Fibroblast of lung (primary cell): ENCODE data around the gene CDV3. TPM values are rescaled to one million over a fixed set of nuclear protein-coding genes. Genes with fewer than 3 reads are reported as not detected.
A peak's percentile ranks its signal among the peaks of the same experiment; 100 is the strongest.

Experiments
- DNase-seq, 2 donors: peaks; one replicate each; pipeline versions ENCODE4 v3.0.0 to v3.0.0-alpha.2; 2010; ENCODE audit warnings: low read depth in 2 of 2
- H2AFZ ChIP-seq: 2 replicates; pipeline ENCODE4 v1.5.1; 2012; ENCODE audit warnings: low read length, control low read depth, inconsistent platforms
- H3K27ac ChIP-seq: 2 replicates; pipeline ENCODE4 v1.5.1; 2011; ENCODE audit warnings: low read length, control low read depth; ENCODE audit not compliant: insufficient read depth
- H3K27me3 ChIP-seq: 2 replicates; pipeline ENCODE4 v1.5.1; 2011; ENCODE audit warnings: mild to moderate bottlenecking, low read length; ENCODE audit not compliant: control insufficient read depth, insufficient read depth
- H3K36me3 ChIP-seq: 2 replicates; pipeline ENCODE4 v1.5.1; 2011; ENCODE audit warnings: low read length; ENCODE audit not compliant: control insufficient read depth, insufficient read depth
- H3K4me1 ChIP-seq: 2 replicates; pipeline ENCODE4 v1.5.1; 2011; ENCODE audit warnings: low read length; ENCODE audit not compliant: control insufficient read depth, insufficient read depth; ENCODE audit errors: extremely low read depth
- H3K4me2 ChIP-seq: 2 replicates; pipeline ENCODE4 v1.5.1; 2011; ENCODE audit warnings: low read length, control low read depth; ENCODE audit not compliant: insufficient read depth; ENCODE audit errors: extremely low read depth
- H3K4me3 ChIP-seq, 4 experiments: fragments of 200-600 bp in 1 of 4; sonication (generic) in 1 of 4; replicated peaks in 1 of 4; 2 replicates each; pipeline ENCODE4 v1.5.1; 2011 to 2016; ENCODE audit warnings: low read length in 4 of 4, low read depth in 3 of 4, mild to moderate bottlenecking in 3 of 4, control low read depth in 2 of 4, inconsistent platforms in 1 of 4, mixed read lengths in 1 of 4; ENCODE audit not compliant: insufficient read depth in 1 of 4; ENCODE audit errors: control extremely low read depth in 1 of 4
- H3K79me2 ChIP-seq: 2 replicates; pipeline ENCODE4 v1.5.1; 2012; ENCODE audit warnings: mild to moderate bottlenecking, low read length, inconsistent platforms; ENCODE audit not compliant: control insufficient read depth, insufficient read depth
- H3K9ac ChIP-seq: 2 replicates; pipeline ENCODE4 v1.5.1; 2011; ENCODE audit warnings: mild to moderate bottlenecking, low read length, control low read depth; ENCODE audit not compliant: insufficient read depth
- H3K9me3 ChIP-seq: 2 replicates; pipeline ENCODE4 v1.5.1; 2012; ENCODE audit warnings: low read depth, low read length; ENCODE audit not compliant: control insufficient read depth, insufficient read depth
- H4K20me1 ChIP-seq: 2 replicates; pipeline ENCODE4 v1.5.1; 2011; ENCODE audit warnings: low read length; ENCODE audit not compliant: control insufficient read depth, insufficient read depth; ENCODE audit errors: extremely low read depth
- EZH2 ChIP-seq: IDR thresholded peaks from 2 replicates; pipeline ENCODE4 v1.5.1; 2012; ENCODE audit warnings: low read length, control low read depth, mild to moderate bottlenecking; ENCODE audit errors: missing control alignments
- polyA plus RNA-seq, 2 donors: library from polyadenylated mRNA; depleted of rRNA in 1 of 2; stranded (reverse) in 1 of 2; unstranded in 1 of 2; fragments of >200 nt; gene quantifications; 2 replicates each; pipeline ENCODE4 v1.2.1, GENCODE V29; 2011 to 2012; ENCODE audit warnings: missing spikeins in 1 of 2
- total RNA-seq: library from RNA; depleted of rRNA; stranded (reverse); fragments of >200 nt; gene quantifications from 2 replicates; pipeline ENCODE4 v1.2.1, GENCODE V29; 2014
- TF ChIP-seq, protein P1 (sequence below), 2 donors: IDR thresholded peaks in 1 of 2; conservative IDR thresholded peaks in 1 of 2; 1 replicate in 1 of 2; 2 replicates in 1 of 2; pipeline ENCODE4 v1.5.1; 2011 to 2012; ENCODE audit warnings: low read length in 2 of 2, control low read depth in 1 of 2, inconsistent platforms in 1 of 2, low read depth in 1 of 2, mild to moderate bottlenecking in 1 of 2

The CDV3 gene
- total and polyA plus RNA-seq, 2 donors (not counting 1 experiment from before 2014, with no cell fraction given), result 185 to 218 TPM

DNA sequence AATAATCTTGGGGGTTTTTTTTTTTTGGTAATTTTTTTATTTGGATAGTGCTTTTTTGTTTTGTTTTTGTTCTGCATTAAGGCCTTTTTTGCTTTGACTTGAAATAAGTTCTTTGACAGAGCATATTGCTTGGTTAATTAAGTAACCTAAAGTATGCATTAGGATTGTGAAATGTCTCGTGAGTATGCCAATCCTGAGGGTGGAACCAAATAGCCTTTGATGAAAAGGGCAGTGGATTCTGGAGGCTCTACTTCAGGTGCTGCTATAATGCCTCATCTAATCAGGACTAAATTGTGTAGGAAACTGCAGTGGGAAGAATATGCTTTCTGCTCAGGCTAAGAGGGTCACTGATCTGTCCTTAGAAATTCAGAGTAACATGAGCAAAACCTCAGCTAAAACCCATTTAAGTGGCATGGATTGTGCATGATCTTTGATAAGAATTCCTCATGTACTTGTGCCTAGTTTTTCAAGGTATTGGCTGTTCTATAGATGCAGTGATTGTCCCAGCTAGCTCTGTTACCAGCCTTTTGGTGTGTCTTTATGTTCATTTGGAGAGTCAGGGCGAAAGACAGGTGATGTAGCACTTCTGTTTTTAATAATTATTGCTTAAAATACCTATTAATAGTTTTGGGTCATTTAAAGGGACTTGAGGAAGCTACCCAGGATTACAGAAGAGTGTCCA lies 15.4 kb downstream of the CDV3 start:
- H3K4me1 ChIP-seq, result peaks cover 3% of the 10 kb centered on the region
- peaks cover 21% of the 10 kb centered on the region for H3K36me3 ChIP-seq
- no peaks in the 10 kb centered on the region for H4K20me1 ChIP-seq
- no peak overlapping the region for H3K4me3 ChIP-seq
- H3K27me3 ChIP-seq, result no peaks in the 10 kb centered on the region
- H2AFZ ChIP-seq, result no peak overlapping the region
- TF ChIP-seq EZH2, result no peak
- H3K4me2 ChIP-seq, result no peak overlapping the region
- no peak for DNase-seq
- H3K79me2 ChIP-seq, result peaks cover 7% of the 10 kb centered on the region
- no peaks in the 10 kb centered on the region for H3K9me3 ChIP-seq
- H3K27ac ChIP-seq, result no peak overlapping the region
- H3K9ac ChIP-seq, result no peak overlapping the region

DNA sequence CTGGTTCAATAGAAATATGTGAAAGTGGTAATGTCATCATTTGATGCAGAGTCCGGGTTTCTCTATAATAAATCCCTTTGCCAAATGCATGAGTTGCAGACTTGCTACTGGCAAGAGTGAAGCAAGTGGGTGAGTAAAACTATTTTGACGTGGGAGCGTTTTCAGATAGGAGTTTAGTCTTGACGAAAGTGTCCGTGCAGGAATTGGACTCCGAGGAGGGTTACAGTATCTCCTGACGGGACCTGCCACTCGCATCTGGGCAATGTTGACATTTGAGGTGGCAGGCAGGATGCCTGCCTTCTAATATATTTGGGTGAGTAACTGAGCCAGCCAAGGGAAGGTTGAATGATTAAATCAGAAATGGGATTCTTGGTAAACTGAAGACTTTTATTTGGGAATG lies 16.0 kb downstream of the CDV3 start:
- Histone ChIP-seq H3K27ac (no peak overlapping the region), H3K4me3 (no peak overlapping the region), H3K4me2 (no peak overlapping the region), H3K9ac (no peak overlapping the region), H3K4me1 (peaks cover 3% of the 10 kb centered on the region), H4K20me1 (no peaks in the 10 kb centered on the region), H2AFZ (no peak overlapping the region), H3K79me2 (peaks cover 7% of the 10 kb centered on the region), H3K27me3 (no peaks in the 10 kb centered on the region), H3K9me3 (no peaks in the 10 kb centered on the region), H3K36me3 (peaks cover 20% of the 10 kb centered on the region)
- DNase-seq, result no peak
- no peak for TF ChIP-seq EZH2
- TF ChIP-seq, protein P1, sequence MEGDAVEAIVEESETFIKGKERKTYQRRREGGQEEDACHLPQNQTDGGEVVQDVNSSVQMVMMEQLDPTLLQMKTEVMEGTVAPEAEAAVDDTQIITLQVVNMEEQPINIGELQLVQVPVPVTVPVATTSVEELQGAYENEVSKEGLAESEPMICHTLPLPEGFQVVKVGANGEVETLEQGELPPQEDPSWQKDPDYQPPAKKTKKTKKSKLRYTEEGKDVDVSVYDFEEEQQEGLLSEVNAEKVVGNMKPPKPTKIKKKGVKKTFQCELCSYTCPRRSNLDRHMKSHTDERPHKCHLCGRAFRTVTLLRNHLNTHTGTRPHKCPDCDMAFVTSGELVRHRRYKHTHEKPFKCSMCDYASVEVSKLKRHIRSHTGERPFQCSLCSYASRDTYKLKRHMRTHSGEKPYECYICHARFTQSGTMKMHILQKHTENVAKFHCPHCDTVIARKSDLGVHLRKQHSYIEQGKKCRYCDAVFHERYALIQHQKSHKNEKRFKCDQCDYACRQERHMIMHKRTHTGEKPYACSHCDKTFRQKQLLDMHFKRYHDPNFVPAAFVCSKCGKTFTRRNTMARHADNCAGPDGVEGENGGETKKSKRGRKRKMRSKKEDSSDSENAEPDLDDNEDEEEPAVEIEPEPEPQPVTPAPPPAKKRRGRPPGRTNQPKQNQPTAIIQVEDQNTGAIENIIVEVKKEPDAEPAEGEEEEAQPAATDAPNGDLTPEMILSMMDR (conservative IDR thresholded peaks at IDR 0.05 in 1 of 2, IDR thresholded peaks at IDR 0.05 in 1 of 2; ENCODE audit: low read depth in 1 of 2, low read length in 2 of 2), result no peak

DNA sequence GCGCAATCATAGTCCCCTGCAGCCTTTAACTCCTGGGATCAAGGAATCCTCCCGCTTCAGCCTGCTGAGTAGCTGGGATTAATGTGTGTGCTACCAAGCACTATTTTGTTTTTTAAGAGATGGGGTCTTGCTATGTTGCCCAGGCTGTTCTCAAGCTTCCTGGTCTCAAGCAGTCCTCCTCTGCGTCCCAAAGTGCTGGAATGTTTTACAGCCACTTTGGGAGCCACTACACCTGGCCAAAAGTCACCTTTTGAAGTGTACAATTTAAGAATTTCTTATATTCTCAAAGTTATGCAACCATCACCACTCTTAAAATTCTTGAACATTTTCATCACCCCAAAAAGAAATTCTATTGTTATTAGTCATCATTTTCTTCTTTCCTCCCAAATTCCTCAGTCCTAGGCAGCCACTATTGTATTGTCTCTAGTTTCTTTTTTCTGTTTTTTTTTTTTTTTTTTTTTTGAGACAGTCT lies 17.8 kb downstream of the CDV3 start:
- TF ChIP-seq, protein P1 (conservative IDR thresholded peaks at IDR 0.05 in 1 of 2, IDR thresholded peaks at IDR 0.05 in 1 of 2; ENCODE audit: low read depth in 1 of 2, low read length in 2 of 2), result no peak
- TF ChIP-seq EZH2, result no peak
- Histone ChIP-seq H3K4me1 (peaks cover 3% of the 10 kb centered on the region), H3K4me2 (no peak overlapping the region), H3K4me3 (no peak overlapping the region), H3K27me3 (no peaks in the 10 kb centered on the region), H3K9ac (no peak overlapping the region), H2AFZ (no peak overlapping the region), H3K9me3 (no peaks in the 10 kb centered on the region), H4K20me1 (no peaks in the 10 kb centered on the region), H3K27ac (no peak overlapping the region), H3K36me3 (peaks cover 14% of the 10 kb centered on the region), H3K79me2 (peaks cover 4% of the 10 kb centered on the region)
- peak in 1 of 2 donors; percentile 76 for DNase-seq
